ENCODE data around the gene LPCAT3.

DNA sequence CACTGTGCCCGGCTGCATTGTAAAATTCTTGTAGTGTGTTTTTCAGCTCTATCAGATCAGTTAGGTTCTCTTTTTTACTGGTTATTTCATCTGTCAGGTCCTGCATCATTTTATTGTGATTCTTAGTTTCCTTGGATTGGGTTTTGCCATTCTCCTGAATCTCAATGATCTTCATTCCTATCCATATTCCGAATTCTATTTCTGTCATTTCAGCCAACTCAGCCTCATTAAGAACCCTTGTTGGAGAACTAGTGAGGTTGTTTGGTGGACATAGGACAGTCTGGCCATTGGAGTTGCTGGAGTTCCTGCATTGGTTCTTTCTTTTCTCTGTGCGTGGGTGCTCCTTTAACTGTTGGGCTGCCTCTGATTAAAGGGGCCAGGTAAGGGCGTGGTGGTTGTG lies 36.6 kb upstream of the LPCAT3 start:
- TF ChIP-seq, protein P1, sequence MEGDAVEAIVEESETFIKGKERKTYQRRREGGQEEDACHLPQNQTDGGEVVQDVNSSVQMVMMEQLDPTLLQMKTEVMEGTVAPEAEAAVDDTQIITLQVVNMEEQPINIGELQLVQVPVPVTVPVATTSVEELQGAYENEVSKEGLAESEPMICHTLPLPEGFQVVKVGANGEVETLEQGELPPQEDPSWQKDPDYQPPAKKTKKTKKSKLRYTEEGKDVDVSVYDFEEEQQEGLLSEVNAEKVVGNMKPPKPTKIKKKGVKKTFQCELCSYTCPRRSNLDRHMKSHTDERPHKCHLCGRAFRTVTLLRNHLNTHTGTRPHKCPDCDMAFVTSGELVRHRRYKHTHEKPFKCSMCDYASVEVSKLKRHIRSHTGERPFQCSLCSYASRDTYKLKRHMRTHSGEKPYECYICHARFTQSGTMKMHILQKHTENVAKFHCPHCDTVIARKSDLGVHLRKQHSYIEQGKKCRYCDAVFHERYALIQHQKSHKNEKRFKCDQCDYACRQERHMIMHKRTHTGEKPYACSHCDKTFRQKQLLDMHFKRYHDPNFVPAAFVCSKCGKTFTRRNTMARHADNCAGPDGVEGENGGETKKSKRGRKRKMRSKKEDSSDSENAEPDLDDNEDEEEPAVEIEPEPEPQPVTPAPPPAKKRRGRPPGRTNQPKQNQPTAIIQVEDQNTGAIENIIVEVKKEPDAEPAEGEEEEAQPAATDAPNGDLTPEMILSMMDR (conservative IDR thresholded peaks at IDR 0.05; ENCODE audit: low read depth, low read length): no peak
- no peak for TF ChIP-seq EZH2phosphoT487 (IDR thresholded peaks at IDR 0.05; ENCODE audit: borderline replicate concordance, low read length)

All from PC-3 (cell line).